Activated T-helper 17 cell treated with anti-CD3 and anti-CD28 coated beads, Interleukin-2, amount 50 U/mL, for 72 hours (primary cell): ENCODE data around the gene SBF1. TPM values are rescaled to one million over a fixed set of nuclear protein-coding genes. Genes with fewer than 3 reads are reported as not detected.
A peak's percentile ranks its signal among the peaks of the same experiment; 100 is the strongest.
"Not testable (repeated sequence)": the region's sequence is repeated elsewhere in the genome, so short reads cannot be mapped to it uniquely, and the experiment has no call there.

Source experiments
- ATAC-seq: fragments of 150-1000 bp; cut with Tn5 transposase; replicated peaks from 2 replicates; pipeline ENCODE4 v1.10.0; 2021; ENCODE audit warnings: mild to moderate bottlenecking, moderate library complexity
- H3K27ac Mint-ChIP-seq: one replicate; pipeline ENCODE4 v1.8.0; 2022; ENCODE audit warnings: mixed read lengths
- H3K27me3 Mint-ChIP-seq: one replicate; pipeline ENCODE4 v1.8.0; 2022; ENCODE audit warnings: mixed read lengths
- H3K36me3 Mint-ChIP-seq: one replicate; pipeline ENCODE4 v1.8.0; 2022; ENCODE audit warnings: low read depth, mild to moderate bottlenecking, mixed read lengths
- H3K4me1 Mint-ChIP-seq: one replicate; pipeline ENCODE4 v1.8.0; 2022; ENCODE audit warnings: mixed read lengths
- H3K4me3 Mint-ChIP-seq: one replicate; pipeline ENCODE4 v1.8.0; 2022; ENCODE audit warnings: mild to moderate bottlenecking, mixed read lengths
- H3K9me3 Mint-ChIP-seq: one replicate; pipeline ENCODE4 v1.8.0; 2022; ENCODE audit warnings: mixed read lengths
- total RNA-seq, 2 donors: library from RNA; stranded (reverse); gene quantifications; one replicate each; pipeline ENCODE4 v1.2.3, GENCODE V29; 2022

Gene SBF1
- 100 to 1,000 TPM in 1 of 2 donors, 10 to 100 TPM in 1; 84.2 to 126 TPM for total RNA-seq

DNA sequence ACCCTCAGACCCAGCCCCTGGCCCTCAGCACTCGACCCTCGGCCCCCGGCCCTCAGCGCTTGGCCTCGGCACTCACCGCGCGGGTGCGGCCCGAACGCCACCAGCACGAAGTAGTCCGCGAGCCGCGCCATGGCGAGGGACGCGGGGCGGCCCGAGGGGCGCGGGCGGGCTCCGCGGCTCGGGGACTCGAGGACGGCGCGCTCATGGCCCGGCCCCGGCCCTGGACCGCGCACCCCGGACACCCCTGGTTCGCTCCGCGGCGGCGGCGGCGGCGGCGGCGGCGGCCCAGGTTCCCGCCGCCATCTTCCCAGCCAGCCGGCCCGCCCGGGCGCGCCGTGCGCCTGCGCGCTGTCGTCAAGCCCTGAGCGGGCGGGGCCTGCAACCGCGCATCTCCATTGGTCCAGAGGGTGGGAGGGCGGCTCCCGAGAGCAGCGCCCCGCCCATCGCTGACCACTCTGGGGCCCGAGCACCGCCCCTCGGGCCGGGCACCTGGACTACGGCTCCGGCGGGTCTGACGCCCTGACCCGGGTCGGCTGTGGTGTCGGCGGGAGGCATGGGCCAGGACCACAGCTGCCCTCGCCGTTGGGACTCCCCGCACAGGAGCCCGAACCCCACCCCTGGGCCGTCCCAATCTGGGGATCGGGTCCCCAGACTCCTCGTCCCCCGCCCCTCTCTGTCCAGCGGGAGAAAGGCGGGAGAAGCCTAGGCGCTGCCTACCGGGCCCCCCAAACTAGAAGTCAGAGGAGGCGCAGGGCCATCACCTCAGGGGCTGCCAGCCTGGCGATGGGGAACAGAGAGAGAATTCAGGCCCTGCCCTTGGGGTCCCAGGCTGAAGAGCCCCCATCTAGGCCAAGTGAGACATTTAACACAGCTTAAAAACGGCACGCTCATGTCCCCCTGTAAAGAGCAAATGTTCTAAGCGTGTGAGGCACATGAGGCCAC is at the start of gene SBF1:
SBF1 (minus strand) TSS at position 326 of the 942 bp plus-strand sequence; CDS start at position 131, 195 bp downstream.
- Mint-ChIP-seq H3K9me3 (no peaks in the 10 kb centered on the region), H3K36me3 (peaks cover 6% of the 10 kb centered on the region), H3K4me1 (peaks cover 21% of the 10 kb centered on the region), H3K27me3 (no peaks in the 10 kb centered on the region), H3K27ac (peak within 1 kb of the TSS; percentile 68), H3K4me3 (peak within 1 kb of the TSS; percentile 86)
- ATAC-seq = peak; percentile 89

DNA sequence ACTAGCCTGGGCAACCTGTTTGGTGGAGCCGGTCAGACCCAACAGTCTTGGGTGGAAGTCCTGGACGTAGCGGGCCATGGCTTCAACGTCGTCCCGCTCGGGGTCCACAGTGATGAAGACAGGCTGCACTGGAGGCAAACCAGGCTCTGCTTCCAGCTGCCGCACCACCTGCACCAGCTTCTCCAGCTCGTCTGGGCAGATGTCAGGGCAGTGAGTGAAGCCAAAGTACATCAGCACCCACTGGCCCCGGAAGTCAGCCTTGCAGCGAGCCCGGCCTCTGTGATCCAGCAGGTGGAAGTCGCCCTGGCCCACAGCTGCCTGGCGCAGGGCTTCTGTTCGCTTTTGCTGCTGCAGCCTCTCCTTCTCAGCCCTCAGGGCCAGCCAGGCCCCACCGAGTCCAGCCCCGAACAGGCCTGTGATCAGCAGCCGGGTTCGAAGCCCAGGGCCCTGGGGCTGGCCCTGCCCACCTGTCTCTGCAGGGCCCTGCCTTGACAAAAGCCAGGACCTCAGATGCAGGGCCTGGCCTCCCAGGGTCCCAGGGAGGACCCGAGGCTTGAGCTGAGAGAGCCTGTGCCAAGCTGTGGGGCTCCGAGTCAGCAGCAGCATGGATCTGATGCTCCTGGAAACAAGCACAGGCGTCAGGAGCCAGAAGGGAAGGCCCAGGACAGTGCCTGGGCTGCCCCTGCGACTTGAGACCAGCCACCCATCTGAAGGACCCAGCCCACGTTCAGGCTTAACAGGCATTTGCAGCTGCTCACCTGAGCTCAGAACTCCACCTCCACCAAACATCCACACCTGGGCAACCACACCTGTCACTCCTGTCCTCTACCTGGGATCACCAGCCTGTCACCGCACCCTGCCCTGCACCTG is 49.2 kb upstream of the SBF1 start:
- Mint-ChIP-seq H3K4me1 (peaks cover 5% of the 10 kb centered on the region), H3K27ac (peak overlapping the region; percentile 81), H3K4me3 (peak overlapping the region; percentile 90), H3K9me3 (no peaks in the 10 kb centered on the region), H3K36me3 (peaks cover 69% of the 10 kb centered on the region), H3K27me3 (no peaks in the 10 kb centered on the region)
- no peak for ATAC-seq

- Mint-ChIP-seq H3K27ac (no peak overlapping the region), H3K9me3 (no peaks in the 10 kb centered on the region), H3K27me3 (no peaks in the 10 kb centered on the region), H3K4me3 (no peak overlapping the region), H3K36me3 (peaks cover 68% of the 10 kb centered on the region), H3K4me1 (peaks cover 5% of the 10 kb centered on the region)
- ATAC-seq = no peak
These were observed 48.6 kb upstream of the SBF1 start for GRCh38 chr22:50523458-50523805.

GRCh38 chr22:50522806-50523438 is 48.1 kb upstream of the SBF1 start:
- no peaks in the 10 kb centered on the region for H3K27me3 Mint-ChIP-seq
- no peaks in the 10 kb centered on the region for H3K9me3 Mint-ChIP-seq
- no peak overlapping the region for H3K27ac Mint-ChIP-seq
- no peak for ATAC-seq
- no peak overlapping the region for H3K4me3 Mint-ChIP-seq
- peaks cover 68% of the 10 kb centered on the region for H3K36me3 Mint-ChIP-seq
- H3K4me1 Mint-ChIP-seq = peaks cover 5% of the 10 kb centered on the region

DNA sequence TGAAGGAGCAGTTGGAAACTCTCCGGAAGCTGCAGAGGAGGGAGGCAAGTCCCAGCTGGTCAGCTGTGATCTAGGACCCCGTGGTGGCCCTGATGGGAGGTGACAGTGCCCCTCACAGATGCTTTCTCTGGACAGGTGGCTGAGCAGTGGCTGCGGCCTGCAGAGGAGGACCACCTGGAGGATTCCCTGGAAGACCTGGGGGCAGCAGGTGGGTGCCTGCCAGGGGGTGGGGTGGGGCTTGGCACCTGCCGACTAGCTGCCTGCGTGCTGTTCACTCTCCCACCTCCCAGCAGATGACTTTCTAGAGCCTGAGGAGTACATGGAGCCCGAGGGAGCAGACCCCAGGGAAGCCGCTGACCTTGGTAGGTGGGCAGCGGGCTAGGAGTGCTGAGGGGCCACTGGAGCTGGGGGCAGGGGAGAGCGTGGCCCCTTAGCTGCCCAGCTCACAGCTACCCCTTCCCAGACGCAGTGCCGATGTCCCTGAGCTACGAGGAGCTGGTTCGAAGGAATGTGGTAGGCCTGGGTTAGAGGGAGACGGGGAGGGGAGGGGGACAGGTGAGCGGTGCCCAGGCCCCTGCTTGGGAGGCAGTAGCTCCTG is 47.5 kb upstream of the SBF1 start:
- no peaks in the 10 kb centered on the region for H3K9me3 Mint-ChIP-seq
- H3K4me1 Mint-ChIP-seq = peaks cover 5% of the 10 kb centered on the region
- ATAC-seq = no peak
- no peak overlapping the region for H3K27ac Mint-ChIP-seq
- peaks cover 68% of the 10 kb centered on the region for H3K36me3 Mint-ChIP-seq
- no peaks in the 10 kb centered on the region for H3K27me3 Mint-ChIP-seq
- H3K4me3 Mint-ChIP-seq = no peak overlapping the region

DNA sequence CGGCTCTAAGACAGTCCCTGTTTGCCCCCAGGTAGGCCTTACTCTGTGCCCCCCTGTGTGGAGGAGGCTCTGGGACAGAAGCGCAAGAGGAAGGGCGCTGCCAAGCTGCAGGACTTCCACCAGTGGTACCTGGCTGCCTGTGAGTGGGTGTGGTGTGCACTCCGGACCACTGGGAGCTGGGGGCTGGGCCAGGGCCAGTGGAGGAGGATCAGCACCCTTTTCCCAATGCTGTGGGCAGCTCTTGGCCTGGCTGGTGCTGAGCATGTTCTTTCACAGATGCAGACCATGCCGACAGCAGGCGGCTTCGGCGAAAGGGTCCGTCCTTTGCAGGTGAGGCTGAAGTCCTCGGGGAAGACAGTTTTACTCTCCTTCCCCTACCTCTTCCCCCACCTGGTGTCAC is 46.9 kb upstream of the SBF1 start:
- ATAC-seq = no peak
- H3K4me3 Mint-ChIP-seq = no peak overlapping the region
- no peak overlapping the region for H3K27ac Mint-ChIP-seq
- H3K4me1 Mint-ChIP-seq = peaks cover 5% of the 10 kb centered on the region
- H3K9me3 Mint-ChIP-seq = no peaks in the 10 kb centered on the region
- H3K36me3 Mint-ChIP-seq = peaks cover 68% of the 10 kb centered on the region
- no peaks in the 10 kb centered on the region for H3K27me3 Mint-ChIP-seq

DNA sequence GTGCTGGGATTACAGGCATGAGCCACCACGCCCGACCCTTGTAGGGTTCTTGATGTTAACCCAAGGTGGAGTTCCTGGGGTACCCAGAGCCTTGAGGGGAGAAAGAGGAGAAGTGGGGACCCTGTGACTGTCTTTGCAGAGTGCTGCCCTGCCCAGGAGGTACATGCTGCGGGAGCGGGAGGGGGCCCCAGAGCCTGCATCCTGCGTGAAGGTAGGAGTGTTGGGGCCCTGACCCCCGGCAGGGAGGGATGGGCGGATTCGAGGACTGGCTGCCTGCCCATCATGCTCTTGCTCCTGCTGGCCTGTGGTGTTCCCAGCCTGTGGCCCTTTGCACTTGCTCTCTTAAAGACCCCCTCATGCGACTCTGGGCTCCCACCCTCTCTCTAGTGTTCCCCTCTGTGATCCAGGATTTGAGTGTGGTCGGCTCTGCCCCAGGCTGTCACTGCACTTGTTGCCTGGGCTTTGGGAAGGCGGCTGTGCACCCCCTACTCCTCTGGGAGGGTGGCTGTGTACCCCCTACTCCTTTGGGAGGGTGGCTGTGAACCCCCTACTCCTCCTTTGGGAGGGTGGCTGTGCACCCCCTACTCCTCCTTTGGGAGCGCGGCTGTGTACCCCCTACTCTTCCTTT is 46.1 kb upstream of the SBF1 start:
- no peaks in the 10 kb centered on the region for H3K27me3 Mint-ChIP-seq
- no peak overlapping the region for H3K27ac Mint-ChIP-seq
- H3K36me3 Mint-ChIP-seq = peaks cover 73% of the 10 kb centered on the region
- no peak for ATAC-seq
- no peak overlapping the region for H3K4me3 Mint-ChIP-seq
- H3K4me1 Mint-ChIP-seq = peaks cover 5% of the 10 kb centered on the region
- no peaks in the 10 kb centered on the region for H3K9me3 Mint-ChIP-seq

DNA sequence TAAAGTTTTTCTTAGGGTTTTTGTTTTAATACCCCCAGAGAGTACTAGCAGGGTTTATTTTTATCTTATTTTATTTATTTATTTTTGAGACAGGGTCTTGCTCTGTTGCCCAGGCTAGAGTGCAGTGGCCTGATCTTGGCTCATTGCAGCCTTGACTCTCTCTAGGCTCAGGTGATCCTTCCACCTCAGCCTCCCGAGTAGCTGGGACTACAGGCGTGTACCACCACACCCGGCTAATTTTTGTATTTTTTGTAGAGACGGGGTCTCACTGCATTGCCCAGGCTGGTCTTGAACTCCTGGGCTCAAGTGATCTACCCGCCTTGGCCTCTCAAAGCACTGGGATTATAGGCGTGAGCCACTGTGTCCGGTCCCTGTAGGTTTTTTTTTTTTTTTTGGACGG is 45.3 kb upstream of the SBF1 start:
- not testable (repeated sequence) for H3K4me1 Mint-ChIP-seq, H3K27me3 Mint-ChIP-seq, H3K9me3 Mint-ChIP-seq, H3K4me3 Mint-ChIP-seq, H3K27ac Mint-ChIP-seq, ATAC-seq
- H3K36me3 Mint-ChIP-seq = peaks cover 77% of the 10 kb centered on the region

- no peak for ATAC-seq
- no peak overlapping the region for H3K4me3 Mint-ChIP-seq
- no peaks in the 10 kb centered on the region for H3K27me3 Mint-ChIP-seq
- H3K9me3 Mint-ChIP-seq = no peaks in the 10 kb centered on the region
- H3K4me1 Mint-ChIP-seq = peaks cover 6% of the 10 kb centered on the region
- no peak overlapping the region for H3K27ac Mint-ChIP-seq
- H3K36me3 Mint-ChIP-seq = peaks cover 75% of the 10 kb centered on the region
These were observed 44.3 kb upstream of the SBF1 start for GRCh38 chr22:50519151-50519550.

- no peaks in the 10 kb centered on the region for H3K9me3 Mint-ChIP-seq
- peaks cover 75% of the 10 kb centered on the region for H3K36me3 Mint-ChIP-seq
- H3K4me1 Mint-ChIP-seq = peaks cover 6% of the 10 kb centered on the region
- no peak overlapping the region for H3K27ac Mint-ChIP-seq
- ATAC-seq = no peak
- H3K4me3 Mint-ChIP-seq = no peak overlapping the region
- no peaks in the 10 kb centered on the region for H3K27me3 Mint-ChIP-seq
These were observed 43.8 kb upstream of the SBF1 start for GRCh38 chr22:50518606-50519005.

- no peaks in the 10 kb centered on the region for H3K9me3 Mint-ChIP-seq
- no peaks in the 10 kb centered on the region for H3K27me3 Mint-ChIP-seq
- H3K4me1 Mint-ChIP-seq = peaks cover 6% of the 10 kb centered on the region
- H3K36me3 Mint-ChIP-seq = peaks cover 77% of the 10 kb centered on the region
- ATAC-seq = no peak
- no peak overlapping the region for H3K4me3 Mint-ChIP-seq
- H3K27ac Mint-ChIP-seq = no peak overlapping the region
These were observed 42.8 kb upstream of the SBF1 start for GRCh38 chr22:50517495-50518260.

- no peak for ATAC-seq
- H3K27me3 Mint-ChIP-seq = no peaks in the 10 kb centered on the region
- peaks cover 10% of the 10 kb centered on the region for H3K4me1 Mint-ChIP-seq
- H3K27ac Mint-ChIP-seq = no peak overlapping the region
- no peak overlapping the region for H3K4me3 Mint-ChIP-seq
- peaks cover 85% of the 10 kb centered on the region for H3K36me3 Mint-ChIP-seq
- no peaks in the 10 kb centered on the region for H3K9me3 Mint-ChIP-seq
These were observed 42.1 kb upstream of the SBF1 start for GRCh38 chr22:50516891-50517290.

GRCh38 chr22:50516068-50516467 is 41.2 kb upstream of the SBF1 start:
- peaks cover 10% of the 10 kb centered on the region for H3K4me1 Mint-ChIP-seq
- no peaks in the 10 kb centered on the region for H3K9me3 Mint-ChIP-seq
- peaks cover 89% of the 10 kb centered on the region for H3K36me3 Mint-ChIP-seq
- H3K4me3 Mint-ChIP-seq = no peak overlapping the region
- H3K27ac Mint-ChIP-seq = no peak overlapping the region
- no peaks in the 10 kb centered on the region for H3K27me3 Mint-ChIP-seq
- no peak for ATAC-seq
